Mesendoderm (in vitro differentiated cells): ENCODE results near the gene STEAP3.

Source experiments
- DNase-seq: peaks from one replicate; pipeline ENCODE4 v3.0.0; 2013
- H2AK5ac ChIP-seq: 2 replicates; pipeline ENCODE4 v1.6.1; 2013; ENCODE audit warnings: low read length, inconsistent platforms
- H2BK120ac ChIP-seq: 2 replicates; pipeline ENCODE4 v1.6.1; 2013; ENCODE audit warnings: low read depth, mild to moderate bottlenecking, low read length, moderate library complexity, mixed read lengths
- H2BK15ac ChIP-seq: replicated peaks from 2 replicates; pipeline ENCODE4 v1.6.1; 2013; ENCODE audit warnings: low read depth, mild to moderate bottlenecking, moderate library complexity
- H2BK5ac ChIP-seq: 2 replicates; pipeline ENCODE4 v1.6.1; 2013; ENCODE audit warnings: low read length, inconsistent platforms
- H3K18ac ChIP-seq: 2 replicates; pipeline ENCODE4 v1.6.1; 2013; ENCODE audit warnings: mild to moderate bottlenecking, low read length, mixed read lengths
- H3K23ac ChIP-seq: one replicate; pipeline ENCODE4 v1.6.1; 2013; ENCODE audit warnings: low read length
- H3K27ac ChIP-seq: 2 replicates; pipeline ENCODE4 v1.5.1; 2013; ENCODE audit warnings: low read depth, mild to moderate bottlenecking, inconsistent platforms, low read length, moderate library complexity
- H3K27me3 ChIP-seq: 2 replicates; pipeline ENCODE4 v1.6.1; 2013; ENCODE audit warnings: low read length, control low read depth, mild to moderate bottlenecking, inconsistent platforms; ENCODE audit not compliant: insufficient read depth, poor library complexity
- H3K36me3 ChIP-seq: 2 replicates; pipeline ENCODE4 v1.6.1; 2013; ENCODE audit warnings: low read length, inconsistent platforms; ENCODE audit not compliant: control insufficient read depth, insufficient read depth
- H3K4ac ChIP-seq: one replicate; pipeline ENCODE4 v1.6.1; 2013; ENCODE audit warnings: low read depth, mild to moderate bottlenecking, low read length, moderate library complexity
- H3K4me1 ChIP-seq: 2 replicates; pipeline ENCODE4 v1.6.1; 2013; ENCODE audit warnings: low read depth, low read length, inconsistent platforms; ENCODE audit not compliant: control insufficient read depth
- H3K4me2 ChIP-seq: 2 replicates; pipeline ENCODE4 v1.6.1; 2013; ENCODE audit warnings: low read length
- H3K4me3 ChIP-seq: 2 replicates; pipeline ENCODE4 v1.5.1; 2013; ENCODE audit warnings: mild to moderate bottlenecking, low read length
- H3K56ac ChIP-seq: one replicate; pipeline ENCODE4 v1.6.1; 2013; ENCODE audit warnings: low read length
- H3K79me1 ChIP-seq: 2 replicates; pipeline ENCODE4 v1.6.1; 2013; ENCODE audit warnings: low read length, inconsistent platforms
- H3K79me2 ChIP-seq: 2 replicates; pipeline ENCODE4 v1.6.1; 2013; ENCODE audit warnings: mild to moderate bottlenecking, low read length; ENCODE audit not compliant: control insufficient read depth, insufficient read depth
- H3K9ac ChIP-seq: 2 replicates; pipeline ENCODE4 v1.6.1; 2013; ENCODE audit warnings: low read length, inconsistent platforms
- H4K5ac ChIP-seq: one replicate; pipeline ENCODE4 v1.6.1; 2013; ENCODE audit warnings: low read length
- H4K8ac ChIP-seq: one replicate; pipeline ENCODE4 v1.6.1; 2013; ENCODE audit warnings: low read depth, mild to moderate bottlenecking, control low read depth, low read length, moderate library complexity
- WGBS: extraction: QIAGEN DNeasy Blood & Tissue Kit; methylation state at CpG from one replicate; pipeline ENCODE4 v1.1.7; 2013; ENCODE audit warnings: low lambda C conversion rate, missing lambda C conversion rate; ENCODE audit not compliant: insufficient coverage; ENCODE audit errors: extremely low coverage; 5-methylcytosine and 5-hydroxymethylcytosine counted together

STEAP3 gene

GRCh38 chr2:119246884-119247843, 23.5 kb downstream of the STEAP3 start:
- Histone ChIP-seq H3K79me2 (no peaks in the 10 kb centered on the region), H3K23ac (no peak overlapping the region), H3K36me3 (peaks cover 1% of the 10 kb centered on the region), H3K4me2 (no peak overlapping the region), H4K5ac (no peak overlapping the region), H3K56ac (no peak overlapping the region), H4K8ac (no peak overlapping the region), H3K18ac (no peak overlapping the region), H2AK5ac (no peak overlapping the region), H3K4me3 (no peak overlapping the region), H3K9ac (no peak overlapping the region), H2BK5ac (no peak overlapping the region), H2BK120ac (no peak overlapping the region), H3K4me1 (no peaks in the 10 kb centered on the region), H2BK15ac (no peak overlapping the region), H3K27me3 (no peaks in the 10 kb centered on the region), H3K27ac (no peak overlapping the region), H3K4ac (no peak overlapping the region), H3K79me1 (no peaks in the 10 kb centered on the region)
- no CpG with 5 or more reads among the region's 24 CpGs for WGBS
- DNase-seq: no peak

- Histone ChIP-seq H3K23ac (no peak overlapping the region), H3K27me3 (no peaks in the 10 kb centered on the region), H2AK5ac (no peak overlapping the region), H3K18ac (no peak overlapping the region), H2BK15ac (no peak overlapping the region), H4K8ac (no peak overlapping the region), H3K4me1 (no peaks in the 10 kb centered on the region), H3K4me3 (no peak overlapping the region), H2BK5ac (no peak overlapping the region), H3K56ac (no peak overlapping the region), H3K9ac (no peak overlapping the region), H3K79me2 (no peaks in the 10 kb centered on the region), H2BK120ac (no peak overlapping the region), H3K36me3 (peaks cover 1% of the 10 kb centered on the region), H3K4me2 (no peak overlapping the region), H3K4ac (no peak overlapping the region), H4K5ac (no peak overlapping the region), H3K27ac (no peak overlapping the region), H3K79me1 (no peaks in the 10 kb centered on the region)
- WGBS: no CpG with 5 or more reads among the region's 29 CpGs
- DNase-seq: no peak
Measured at GRCh38 chr2:119247844-119248271, 24.2 kb downstream of the STEAP3 start.

GRCh38 chr2:119248311-119248710, 24.7 kb downstream of the STEAP3 start:
- no peak for DNase-seq
- no peak overlapping the region for H3K4me2 ChIP-seq
- no peaks in the 10 kb centered on the region for H3K4me1 ChIP-seq
- no peak overlapping the region for H4K8ac ChIP-seq
- whole genome bisulfite sequencing: no CpG with 5 or more reads among the region's 7 CpGs
- no peak overlapping the region for H3K4ac ChIP-seq
- no peak overlapping the region for H3K27ac ChIP-seq
- no peak overlapping the region for H3K9ac ChIP-seq
- H3K79me1 ChIP-seq: no peaks in the 10 kb centered on the region
- no peak overlapping the region for H2BK120ac ChIP-seq
- no peak overlapping the region for H2AK5ac ChIP-seq
- no peak overlapping the region for H4K5ac ChIP-seq
- H3K18ac ChIP-seq: no peak overlapping the region
- H2BK15ac ChIP-seq: no peak overlapping the region
- H3K23ac ChIP-seq: no peak overlapping the region
- no peak overlapping the region for H3K56ac ChIP-seq
- no peaks in the 10 kb centered on the region for H3K27me3 ChIP-seq
- no peak overlapping the region for H2BK5ac ChIP-seq
- peaks cover 1% of the 10 kb centered on the region for H3K36me3 ChIP-seq
- H3K4me3 ChIP-seq: no peak overlapping the region
- H3K79me2 ChIP-seq: no peaks in the 10 kb centered on the region

GRCh38 chr2:119248751-119249150, 25.1 kb downstream of the STEAP3 start:
- Histone ChIP-seq H3K56ac (no peak overlapping the region), H3K27me3 (no peaks in the 10 kb centered on the region), H2BK5ac (no peak overlapping the region), H3K18ac (no peak overlapping the region), H3K23ac (no peak overlapping the region), H2BK15ac (no peak overlapping the region), H3K79me2 (no peaks in the 10 kb centered on the region), H3K36me3 (peaks cover 1% of the 10 kb centered on the region), H4K8ac (no peak overlapping the region), H3K4me2 (no peak overlapping the region), H2BK120ac (no peak overlapping the region), H3K4me3 (no peak overlapping the region), H3K4ac (no peak overlapping the region), H3K9ac (no peak overlapping the region), H2AK5ac (no peak overlapping the region), H3K79me1 (no peaks in the 10 kb centered on the region), H3K4me1 (no peaks in the 10 kb centered on the region), H3K27ac (no peak overlapping the region), H4K5ac (no peak overlapping the region)
- no CpG with 5 or more reads among the region's 5 CpGs for WGBS
- no peak for DNase-seq

GRCh38 chr2:119249311-119249710, 25.7 kb downstream of the STEAP3 start:
- no peaks in the 10 kb centered on the region for H3K79me2 ChIP-seq
- H3K27ac ChIP-seq: no peak overlapping the region

More at GRCh38 chr2:119249311-119249710, 25.7 kb downstream of the STEAP3 start:
- Histone ChIP-seq H3K4ac (no peak overlapping the region), H2BK15ac (no peak overlapping the region), H3K4me2 (no peak overlapping the region), H3K79me1 (no peaks in the 10 kb centered on the region), H3K23ac (no peak overlapping the region), H2BK5ac (no peak overlapping the region), H3K27me3 (no peaks in the 10 kb centered on the region), H3K18ac (no peak overlapping the region), H4K5ac (no peak overlapping the region), H2AK5ac (no peak overlapping the region), H4K8ac (no peak overlapping the region), H2BK120ac (no peak overlapping the region), H3K9ac (no peak overlapping the region), H3K4me1 (no peaks in the 10 kb centered on the region), H3K56ac (no peak overlapping the region), H3K36me3 (peaks cover 1% of the 10 kb centered on the region), H3K4me3 (no peak overlapping the region)
- DNase-seq: no peak
- WGBS: no CpG with 5 or more reads among the region's 3 CpGs
